ENCODE measurements around the gene LTF.

The LTF gene

GRCh38 chr3:46468753-46469600 is 4.3 kb upstream of the LTF start:
- TF ChIP-seq CTCF (IDR thresholded peaks at IDR 0.05; ENCODE audit: low read depth, low read length, poor library complexity, severe bottlenecking) (no peak), EZH2phosphoT487 (IDR thresholded peaks at IDR 0.05; ENCODE audit: borderline replicate concordance, low read length) (no peak)
- Histone ChIP-seq H3K9me3 (ENCODE audit: control insufficient read depth, insufficient read depth, low read length) (no peaks in the 10 kb centered on the region), H3K27me3 (ENCODE audit: control insufficient read depth, low read length) (peaks cover 24% of the 10 kb centered on the region), H3K36me3 (ENCODE audit: control insufficient read depth, low read length) (no peaks in the 10 kb centered on the region), H3K27ac (ENCODE audit: low read depth, low read length) (no peak overlapping the region), H3K79me2 (ENCODE audit: control insufficient read depth, low read length) (no peaks in the 10 kb centered on the region), H3K4me2 (ENCODE audit: low read length) (no peak overlapping the region), H4K20me1 (ENCODE audit: control insufficient read depth, insufficient read depth, low read depth, low read length) (no peaks in the 10 kb centered on the region), H3K4me3 (ENCODE audit: low read length) (no peak overlapping the region), H3F3A (ENCODE audit: control insufficient read depth, insufficient read depth) (no peaks in the 10 kb centered on the region), H3K4me1 (ENCODE audit: control insufficient read depth, low read length) (no peaks in the 10 kb centered on the region), H3K9me2 (replicated peaks; ENCODE audit: control insufficient read depth, low read length) (no peaks in the 10 kb centered on the region)

GRCh38 chr3:46467562-46467961 is 2.9 kb upstream of the LTF start:
- no peaks in the 10 kb centered on the region for H3K36me3 ChIP-seq (ENCODE audit: control insufficient read depth, low read length)
- no peak for TF ChIP-seq CTCF (IDR thresholded peaks at IDR 0.05; ENCODE audit: low read depth, low read length, poor library complexity, severe bottlenecking)
- TF ChIP-seq EZH2phosphoT487 (IDR thresholded peaks at IDR 0.05; ENCODE audit: borderline replicate concordance, low read length): no peak
- no peaks in the 10 kb centered on the region for H3K9me3 ChIP-seq (ENCODE audit: control insufficient read depth, insufficient read depth, low read length)
- no peaks in the 10 kb centered on the region for H3K9me2 ChIP-seq (replicated peaks; ENCODE audit: control insufficient read depth, low read length)
- H3K27me3 ChIP-seq (ENCODE audit: control insufficient read depth, low read length): peaks cover 15% of the 10 kb centered on the region
- H3K4me2 ChIP-seq (ENCODE audit: low read length): no peak overlapping the region
- no peaks in the 10 kb centered on the region for H3K4me1 ChIP-seq (ENCODE audit: control insufficient read depth, low read length)
- H3F3A ChIP-seq (ENCODE audit: control insufficient read depth, insufficient read depth): no peaks in the 10 kb centered on the region
- no peak overlapping the region for H3K27ac ChIP-seq (ENCODE audit: low read depth, low read length)
- no peaks in the 10 kb centered on the region for H4K20me1 ChIP-seq (ENCODE audit: control insufficient read depth, insufficient read depth, low read depth, low read length)
- no peaks in the 10 kb centered on the region for H3K79me2 ChIP-seq (ENCODE audit: control insufficient read depth, low read length)
- H3K4me3 ChIP-seq (ENCODE audit: low read length): no peak overlapping the region

- Histone ChIP-seq H3K9me2 (replicated peaks; ENCODE audit: control insufficient read depth, low read length) (no peaks in the 10 kb centered on the region), H3K4me2 (ENCODE audit: low read length) (no peak overlapping the region), H4K20me1 (ENCODE audit: control insufficient read depth, insufficient read depth, low read depth, low read length) (no peaks in the 10 kb centered on the region), H3K27me3 (ENCODE audit: control insufficient read depth, low read length) (peaks cover 10% of the 10 kb centered on the region), H3K4me1 (ENCODE audit: control insufficient read depth, low read length) (no peaks in the 10 kb centered on the region), H3K27ac (ENCODE audit: low read depth, low read length) (no peak overlapping the region), H3F3A (ENCODE audit: control insufficient read depth, insufficient read depth) (no peaks in the 10 kb centered on the region), H3K9me3 (ENCODE audit: control insufficient read depth, insufficient read depth, low read length) (no peaks in the 10 kb centered on the region), H3K79me2 (ENCODE audit: control insufficient read depth, low read length) (no peaks in the 10 kb centered on the region), H3K36me3 (ENCODE audit: control insufficient read depth, low read length) (no peaks in the 10 kb centered on the region), H3K4me3 (ENCODE audit: low read length) (no peak overlapping the region)
- TF ChIP-seq EZH2phosphoT487 (IDR thresholded peaks at IDR 0.05; ENCODE audit: borderline replicate concordance, low read length) (no peak), CTCF (IDR thresholded peaks at IDR 0.05; ENCODE audit: low read depth, low read length, poor library complexity, severe bottlenecking) (no peak)
Observed at GRCh38 chr3:46466871-46467403, 2.2 kb upstream of the LTF start.
